ENCODE data around the gene SFI1.

The SFI1 gene

GRCh38 chr22:31637891-31638618, 141.7 kb downstream of the SFI1 start:
- TF ChIP-seq CTCF (IDR thresholded peaks at IDR 0.05; ENCODE audit: low read length, missing control alignments), result no peak
- peak; percentile 49 for DNase-seq (ENCODE audit: low read depth)
- no peak overlapping the region for H3K4me3 ChIP-seq (replicated peaks; ENCODE audit: low read depth, low read length)

DNA sequence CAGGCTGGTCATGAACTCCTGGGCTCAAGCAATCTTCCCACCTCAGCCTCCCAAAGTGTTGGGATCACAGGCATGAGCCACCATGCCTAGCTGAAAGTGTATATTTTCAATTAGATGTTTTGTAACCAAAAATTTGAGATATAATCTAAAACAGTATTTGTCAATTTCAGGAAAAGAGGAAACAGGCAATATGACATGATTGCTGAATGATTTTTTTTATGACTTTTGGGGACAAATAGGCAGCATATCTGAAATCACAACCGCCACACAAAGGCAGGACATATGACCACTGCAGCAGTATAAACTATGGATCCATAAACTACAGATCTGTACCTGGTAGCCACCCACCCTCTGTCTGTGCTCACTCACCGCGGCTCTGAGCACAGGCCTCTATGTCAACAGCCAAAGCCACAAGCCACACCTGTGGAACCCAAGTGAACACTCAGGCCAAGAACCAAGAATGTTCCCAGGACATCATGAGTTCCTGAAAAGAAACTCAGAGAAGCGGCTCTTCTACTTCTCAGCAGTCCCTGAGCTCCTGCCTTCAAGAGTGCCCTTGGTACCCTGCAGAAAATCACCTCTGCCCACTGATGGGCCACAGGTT, 143.2 kb downstream of the SFI1 start:
- DNase-seq (ENCODE audit: low read depth), result no peak
- TF ChIP-seq CTCF (IDR thresholded peaks at IDR 0.05; ENCODE audit: low read length, missing control alignments), result no peak
- H3K4me3 ChIP-seq (replicated peaks; ENCODE audit: low read depth, low read length), result no peak overlapping the region

DNA sequence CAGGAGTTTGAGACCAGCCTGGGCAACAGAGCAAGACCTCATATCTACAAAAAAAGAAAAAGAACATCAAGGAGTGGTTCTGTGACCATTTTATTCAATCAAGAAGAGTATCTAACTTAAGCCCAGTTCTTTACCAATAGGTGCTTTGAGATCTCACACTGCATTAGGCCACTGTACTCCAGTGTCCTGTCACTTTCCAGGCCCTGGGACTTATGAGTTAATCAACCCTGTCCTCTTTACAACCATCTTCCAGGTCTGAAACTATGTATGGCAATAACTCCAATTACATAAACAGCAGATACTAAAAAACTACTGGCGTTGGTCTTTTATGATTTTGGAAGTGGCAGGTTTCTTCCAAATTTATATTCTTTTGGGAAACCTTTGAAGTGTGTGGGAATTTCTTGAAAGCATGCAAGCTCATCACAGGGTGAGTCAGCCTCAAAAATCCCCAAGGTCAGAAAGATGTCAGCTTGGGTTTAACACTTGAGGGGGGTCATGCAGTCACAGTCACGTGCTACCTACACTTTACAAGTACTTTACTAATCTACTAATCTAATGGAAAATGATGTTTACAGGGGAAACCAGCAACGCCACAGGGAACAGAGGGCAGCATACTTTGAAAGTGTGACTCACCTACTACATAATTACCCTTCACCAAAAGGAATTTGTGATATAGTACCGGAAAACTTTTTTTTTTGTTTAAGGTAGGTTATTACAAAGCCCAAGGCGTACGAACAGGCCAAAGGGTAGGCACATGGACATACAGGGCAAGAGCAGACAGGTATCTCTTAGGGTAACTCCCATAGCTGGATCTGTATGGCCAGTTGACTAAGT, 150.1 kb downstream of the SFI1 start:
- no peak for TF ChIP-seq CTCF (IDR thresholded peaks at IDR 0.05; ENCODE audit: low read length, missing control alignments)
- no peak overlapping the region for H3K4me3 ChIP-seq (replicated peaks; ENCODE audit: low read depth, low read length)

DNA sequence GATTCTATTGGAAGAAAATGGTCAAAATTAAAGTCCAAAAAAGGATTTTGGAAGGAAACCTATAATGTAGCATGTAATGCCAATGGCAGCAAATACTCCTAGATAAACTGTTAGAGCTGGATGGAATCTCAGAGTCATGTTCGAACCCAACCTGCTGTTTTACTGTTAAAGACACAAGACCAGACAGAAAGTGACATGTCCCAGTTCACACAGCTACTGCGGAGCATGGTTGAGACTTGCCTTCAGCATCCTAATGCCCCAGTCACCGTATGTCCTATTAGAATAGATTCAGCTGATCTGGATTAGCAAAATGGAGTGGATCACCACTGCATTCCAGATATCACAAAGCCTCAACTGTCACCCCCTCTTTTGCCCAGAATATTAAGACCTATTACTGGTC, 150.7 kb downstream of the SFI1 start:
- no peak for TF ChIP-seq CTCF (IDR thresholded peaks at IDR 0.05; ENCODE audit: low read length, missing control alignments)
- no peak for DNase-seq (ENCODE audit: low read depth)
- H3K4me3 ChIP-seq (replicated peaks; ENCODE audit: low read depth, low read length), result no peak overlapping the region

More for the DNA sequence above, 150.1 kb downstream of the SFI1 start:
- peak; percentile 95 for DNase-seq (ENCODE audit: low read depth)

DNA sequence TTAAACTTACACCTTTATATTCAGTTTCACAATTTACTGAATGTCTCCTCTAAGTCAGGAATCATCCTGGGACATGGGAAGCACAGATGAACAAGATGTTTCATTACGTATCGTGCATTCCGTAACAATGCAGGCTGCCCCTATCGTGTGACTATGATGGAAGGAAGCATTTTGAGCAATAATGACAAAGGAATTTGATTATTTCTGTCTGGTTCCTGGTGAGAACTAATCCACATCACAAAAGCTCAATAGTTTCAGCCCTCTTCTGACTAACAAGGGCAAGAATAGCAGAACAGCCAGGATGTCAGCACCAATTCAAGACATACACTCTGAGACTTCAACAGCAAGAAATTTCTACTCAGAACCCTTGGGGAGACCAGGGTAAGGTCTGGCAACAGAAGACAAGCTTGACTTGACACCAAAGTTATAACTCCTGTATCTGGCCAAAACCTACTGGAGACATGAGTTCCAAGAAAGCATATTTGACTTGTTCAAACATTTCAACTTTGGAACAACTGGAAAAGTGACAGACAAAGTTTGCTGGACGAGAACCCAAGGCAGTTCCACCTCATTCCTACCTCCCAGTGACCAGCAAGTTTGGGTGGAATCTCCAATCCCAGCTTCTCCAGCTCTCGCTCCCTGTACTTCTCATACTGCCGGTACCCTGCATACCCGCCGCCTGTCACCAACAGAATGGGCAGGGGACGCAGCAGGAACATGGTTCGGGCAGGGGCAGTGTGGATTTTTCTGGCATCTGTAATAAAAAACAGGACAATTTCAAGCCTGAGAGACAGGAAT, 151.4 kb downstream of the SFI1 start:
- no peak for TF ChIP-seq CTCF (IDR thresholded peaks at IDR 0.05; ENCODE audit: low read length, missing control alignments)
- H3K4me3 ChIP-seq (replicated peaks; ENCODE audit: low read depth, low read length), result no peak overlapping the region
- peak; percentile 90 for DNase-seq (ENCODE audit: low read depth)

GRCh38 chr22:31650391-31650790, 154.1 kb downstream of the SFI1 start:
- peak; percentile 92 for DNase-seq (ENCODE audit: low read depth)
- H3K4me3 ChIP-seq (replicated peaks; ENCODE audit: low read depth, low read length), result no peak overlapping the region
- no peak for TF ChIP-seq CTCF (IDR thresholded peaks at IDR 0.05; ENCODE audit: low read length, missing control alignments)
